Hepatocyte (in vitro differentiated cells): ENCODE data around the gene TPH1. TPM values are rescaled to one million over a fixed set of nuclear protein-coding genes. Genes with fewer than 3 reads are reported as not detected.
"Not testable (repeated sequence)": the region's sequence is repeated elsewhere in the genome, so short reads cannot be mapped to it uniquely, and the experiment has no call there.

Experiments
- DNase-seq: peaks from one replicate; pipeline ENCODE4 v3.0.0-alpha.2; 2016; ENCODE audit warnings: low spot score
- H2AFZ ChIP-seq: fragments of 200-600 bp; sonication (generic); 2 replicates; pipeline ENCODE4 v1.6.0; 2016; ENCODE audit warnings: antibody characterized with exemption, mild to moderate bottlenecking
- H3K27ac ChIP-seq: fragments of 200-600 bp; sonication (generic); 2 replicates; pipeline ENCODE4 v1.5.1; 2016; ENCODE audit warnings: mild to moderate bottlenecking
- H3K27me3 ChIP-seq: fragments of 200-600 bp; sonication (generic); 2 replicates; pipeline ENCODE4 v1.6.1; 2016
- H3K36me3 ChIP-seq: fragments of 200-600 bp; sonication (generic); replicated peaks from 2 replicates; pipeline ENCODE4 v1.5.1; 2016; ENCODE audit warnings: low read depth; ENCODE audit not compliant: insufficient read depth
- H3K4me1 ChIP-seq: fragments of 200-600 bp; sonication (generic); 2 replicates; pipeline ENCODE4 v1.5.1; 2016; ENCODE audit warnings: mild to moderate bottlenecking, moderate library complexity; ENCODE audit not compliant: insufficient read depth
- H3K4me2 ChIP-seq: fragments of 200-600 bp; sonication (generic); 2 replicates; pipeline ENCODE4 v1.6.0; 2016
- H3K4me3 ChIP-seq: fragments of 200-600 bp; sonication (generic); 2 replicates; pipeline ENCODE4 v1.5.1; 2016; ENCODE audit warnings: mild to moderate bottlenecking
- H3K79me2 ChIP-seq: fragments of 200-600 bp; sonication (generic); 2 replicates; pipeline ENCODE4 v1.6.0; 2017; ENCODE audit warnings: mild to moderate bottlenecking
- H3K9me2 ChIP-seq: fragments of 200-600 bp; sonication (generic); replicated peaks from 2 replicates; pipeline ENCODE4 v1.6.0; 2017; ENCODE audit warnings: mild to moderate bottlenecking; ENCODE audit not compliant: insufficient read depth
- H3K9me3 ChIP-seq: fragments of 200-600 bp; sonication (generic); 2 replicates; pipeline ENCODE4 v1.5.1; 2016; ENCODE audit warnings: low read depth, mild to moderate bottlenecking
- H4K20me1 ChIP-seq: fragments of 200-600 bp; sonication (generic); 2 replicates; pipeline ENCODE4 v1.6.0; 2016; ENCODE audit warnings: mild to moderate bottlenecking; ENCODE audit not compliant: insufficient read depth, poor library complexity, severe bottlenecking
- EZH2 ChIP-seq: fragments of 200-600 bp; sonication (generic); IDR thresholded peaks from 2 replicates; pipeline ENCODE4 v1.6.1; 2016; ENCODE audit warnings: antibody characterized with exemption, mild to moderate bottlenecking, borderline replicate concordance
- EZH2phosphoT487 ChIP-seq: fragments of 200-600 bp; sonication (generic); IDR thresholded peaks from one replicate; pipeline ENCODE4 v1.6.1; 2018; ENCODE audit warnings: antibody characterized with exemption, mild to moderate bottlenecking, low read depth, moderate library complexity; ENCODE audit not compliant: unreplicated experiment, severe bottlenecking
- WGBS: methylation state at CpG from one replicate; pipeline ENCODE4 v1.1.6; 2016; ENCODE audit warnings: low lambda C conversion rate; ENCODE audit errors: missing lambda C conversion rate; 5-methylcytosine and 5-hydroxymethylcytosine counted together
- polyA plus RNA-seq: library from polyadenylated mRNA; unstranded; fragments of >200 nt; fragmentation: Nextera tagmentation; extraction: Ambion mirVana; gene quantifications from 2 replicates; pipeline ENCODE4 v1.2.1, GENCODE V29; 2016
- total RNA-seq: library from RNA; depleted of rRNA; stranded (reverse); fragments of >200 nt; gene quantifications from 2 replicates; pipeline ENCODE4 v1.2.3, GENCODE V29; 2014
- TF ChIP-seq, protein P1 (sequence below): fragments of 200-600 bp; sonication (generic); IDR thresholded peaks from 2 replicates; pipeline ENCODE4 v1.5.1; 2016; ENCODE audit warnings: antibody characterized with exemption, mild to moderate bottlenecking; ENCODE audit not compliant: poor library complexity

TPH1 gene
- total and polyA plus RNA-seq, 2 experiments from 2014 or later = 0.37 TPM; not detected in 1

GRCh38 chr11:18001191-18001590 is 44.9 kb downstream of the TPH1 start:
- H3K4me3 ChIP-seq = no peak overlapping the region
- no peak for DNase-seq
- H3K27me3 ChIP-seq = no peaks in the 10 kb centered on the region
- H3K4me1 ChIP-seq = no peaks in the 10 kb centered on the region
- no peak for TF ChIP-seq EZH2phosphoT487
- no peak for TF ChIP-seq EZH2
- TF ChIP-seq, protein P1, sequence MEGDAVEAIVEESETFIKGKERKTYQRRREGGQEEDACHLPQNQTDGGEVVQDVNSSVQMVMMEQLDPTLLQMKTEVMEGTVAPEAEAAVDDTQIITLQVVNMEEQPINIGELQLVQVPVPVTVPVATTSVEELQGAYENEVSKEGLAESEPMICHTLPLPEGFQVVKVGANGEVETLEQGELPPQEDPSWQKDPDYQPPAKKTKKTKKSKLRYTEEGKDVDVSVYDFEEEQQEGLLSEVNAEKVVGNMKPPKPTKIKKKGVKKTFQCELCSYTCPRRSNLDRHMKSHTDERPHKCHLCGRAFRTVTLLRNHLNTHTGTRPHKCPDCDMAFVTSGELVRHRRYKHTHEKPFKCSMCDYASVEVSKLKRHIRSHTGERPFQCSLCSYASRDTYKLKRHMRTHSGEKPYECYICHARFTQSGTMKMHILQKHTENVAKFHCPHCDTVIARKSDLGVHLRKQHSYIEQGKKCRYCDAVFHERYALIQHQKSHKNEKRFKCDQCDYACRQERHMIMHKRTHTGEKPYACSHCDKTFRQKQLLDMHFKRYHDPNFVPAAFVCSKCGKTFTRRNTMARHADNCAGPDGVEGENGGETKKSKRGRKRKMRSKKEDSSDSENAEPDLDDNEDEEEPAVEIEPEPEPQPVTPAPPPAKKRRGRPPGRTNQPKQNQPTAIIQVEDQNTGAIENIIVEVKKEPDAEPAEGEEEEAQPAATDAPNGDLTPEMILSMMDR = no peak
- H3K9me3 ChIP-seq = no peaks in the 10 kb centered on the region
- peak overlapping the region; percentile 18 for H3K27ac ChIP-seq
- H2AFZ ChIP-seq = no peak overlapping the region
- 70% methylated on average over 2 of the region's 2 CpGs for WGBS
- H3K9me2 ChIP-seq = no peaks in the 10 kb centered on the region
- H3K79me2 ChIP-seq = no peaks in the 10 kb centered on the region
- H4K20me1 ChIP-seq = no peaks in the 10 kb centered on the region
- H3K4me2 ChIP-seq = no peak overlapping the region
- H3K36me3 ChIP-seq = no peaks in the 10 kb centered on the region

- Histone ChIP-seq H3K36me3 (no peaks in the 10 kb centered on the region), H3K27me3 (no peaks in the 10 kb centered on the region), H2AFZ (no peak overlapping the region), H3K9me2 (no peaks in the 10 kb centered on the region), H3K4me3 (no peak overlapping the region), H3K4me1 (no peaks in the 10 kb centered on the region), H3K79me2 (no peaks in the 10 kb centered on the region), H3K9me3 (no peaks in the 10 kb centered on the region), H3K27ac (peak overlapping the region; percentile 18), H3K4me2 (no peak overlapping the region), H4K20me1 (no peaks in the 10 kb centered on the region)
- 100% methylated on average over 1 of the region's 1 CpG for WGBS
- DNase-seq = peak; percentile 38
- TF ChIP-seq, protein P1 = no peak
- no peak for TF ChIP-seq EZH2phosphoT487
- no peak for TF ChIP-seq EZH2
Observed at GRCh38 chr11:18000760-18001159, 45.3 kb downstream of the TPH1 start.

- H4K20me1 ChIP-seq, H3K27ac ChIP-seq, H3K4me1 ChIP-seq, H3K79me2 ChIP-seq, H3K4me2 ChIP-seq, H2AFZ ChIP-seq, H3K27me3 ChIP-seq, H3K4me3 ChIP-seq, DNase-seq, H3K9me2 ChIP-seq, H3K9me3 ChIP-seq, H3K36me3 ChIP-seq: not testable (repeated sequence)
- 95% methylated on average over 4 of the region's 4 CpGs for WGBS
Observed at GRCh38 chr11:18000128-18000527, 45.9 kb downstream of the TPH1 start.

Other genes starting within 250 kb of the TPH1 start
- 24.8 and 28.7 TPM in 2 replicates for gene SERGEF, start 33.2 kb downstream of the TPH1 start, total RNA-seq
- gene SERGEF, start 33.2 kb downstream of the TPH1 start, polyA plus RNA-seq = 21.7 and 26.0 TPM in 2 replicates
- 11.7 and 13.0 TPM in 2 replicates for gene SAAL1, start 59.8 kb upstream of the TPH1 start, total RNA-seq
- gene SAAL1, start 59.8 kb upstream of the TPH1 start, polyA plus RNA-seq = 15.2 and 17.8 TPM in 2 replicates
- gene MRGPRX3, start 86.3 kb upstream of the TPH1 start, total RNA-seq = not detected in 2 replicates
- not detected in 2 replicates for gene MRGPRX3, start 86.3 kb upstream of the TPH1 start, polyA plus RNA-seq
- not detected in 2 replicates for gene MRGPRX4, start 126.6 kb upstream of the TPH1 start, total RNA-seq
- not detected in 2 replicates for gene MRGPRX4, start 126.6 kb upstream of the TPH1 start, polyA plus RNA-seq
- gene SAA4, start 190.5 kb upstream of the TPH1 start, total RNA-seq = 73.0 and 73.8 TPM in 2 replicates
- gene SAA4, start 190.5 kb upstream of the TPH1 start, polyA plus RNA-seq = 75.6 and 101 TPM in 2 replicates
- 20.1 and 27.4 TPM in 2 replicates for gene SAA2, start 202.4 kb upstream of the TPH1 start, total RNA-seq
- gene SAA2, start 202.4 kb upstream of the TPH1 start, polyA plus RNA-seq = 111 and 170 TPM in 2 replicates
- 153 and 175 TPM in 2 replicates for gene SAA1, start 220.0 kb upstream of the TPH1 start, total RNA-seq
- gene SAA1, start 220.0 kb upstream of the TPH1 start, polyA plus RNA-seq = 2,093 and 2,553 TPM in 2 replicates